Measurements from ENCODE around the gene MIP. TPM values are rescaled to one million over a fixed set of nuclear protein-coding genes. Genes with fewer than 3 reads are reported as not detected.
A peak's percentile ranks its signal among the peaks of the same experiment; 100 is the strongest.
"Not testable (repeated sequence)": the region's sequence is repeated elsewhere in the genome, so short reads cannot be mapped to it uniquely, and the experiment has no call there.

MIP gene
- not detected for total RNA-seq

- no peaks in the 10 kb centered on the region for H3K27me3 Mint-ChIP-seq
- intact Hi-C loops (cut with micrococcal nuclease) = no loop called here
- H3K4me1 Mint-ChIP-seq (ENCODE audit: low read depth) = peaks cover 5% of the 10 kb centered on the region
- no peaks in the 10 kb centered on the region for H3K36me3 Mint-ChIP-seq
- no peak within 1 kb of the TSS for H3K4me3 Mint-ChIP-seq
- no peak within 1 kb of the TSS for H3K27ac Mint-ChIP-seq
- POLR2A ChIA-PET = no interaction called here
- DNase-seq = no peak
- no peaks in the 10 kb centered on the region for H3K9me3 Mint-ChIP-seq
- CTCF ChIA-PET = interaction anchor here (0.6 to 1.1 kb wide), 2 partner anchors 10 to 71 kb away, joined by 3 to 4 read pairs; no protein-coding TSS in a partner anchor
These were observed at the start of gene MIP for GRCh38 chr12:56454557-56454956. Gene MIP, minus strand, starts transcription at chr12:56454657. Its CDS starts 44 bp downstream, at chr12:56454613.

GRCh38 chr12:56499879-56500278 lies 45.4 kb upstream of the MIP start:
- H3K27ac Mint-ChIP-seq; H3K4me1 Mint-ChIP-seq (ENCODE audit: low read depth); POLR2A ChIA-PET; DNase-seq; CTCF ChIA-PET; H3K9me3 Mint-ChIP-seq; H3K27me3 Mint-ChIP-seq; H3K4me3 Mint-ChIP-seq; H3K36me3 Mint-ChIP-seq; intact Hi-C loops (cut with micrococcal nuclease): not testable (repeated sequence)

GRCh38 chr12:56499452-56499851 lies 45.0 kb upstream of the MIP start:
- H3K4me1 Mint-ChIP-seq (ENCODE audit: low read depth); H3K4me3 Mint-ChIP-seq; POLR2A ChIA-PET; CTCF ChIA-PET; H3K27me3 Mint-ChIP-seq; H3K27ac Mint-ChIP-seq; H3K36me3 Mint-ChIP-seq; H3K9me3 Mint-ChIP-seq; intact Hi-C loops (cut with micrococcal nuclease); DNase-seq: not testable (repeated sequence)

- H3K27me3 Mint-ChIP-seq; H3K9me3 Mint-ChIP-seq; H3K4me1 Mint-ChIP-seq (ENCODE audit: low read depth); DNase-seq; POLR2A ChIA-PET; H3K27ac Mint-ChIP-seq; intact Hi-C loops (cut with micrococcal nuclease); H3K4me3 Mint-ChIP-seq; H3K36me3 Mint-ChIP-seq: not testable (repeated sequence)
- CTCF ChIA-PET = interaction anchor here (1.4 kb wide), 1 partner anchor 307 kb away, joined by 3 read pairs; no protein-coding TSS in a partner anchor
These were observed 43.9 kb upstream of the MIP start for GRCh38 chr12:56498126-56498902.

GRCh38 chr12:56496704-56497103 lies 42.2 kb upstream of the MIP start:
- CTCF ChIA-PET = interaction anchor here (0.7 to 1.4 kb wide), 3 partner anchors 14 to 121 kb away, joined by 3 to 5 read pairs (median 3); no protein-coding TSS in a partner anchor
- peak; percentile 77 for DNase-seq
- H3K27me3 Mint-ChIP-seq; POLR2A ChIA-PET; H3K36me3 Mint-ChIP-seq; H3K27ac Mint-ChIP-seq; H3K9me3 Mint-ChIP-seq; H3K4me1 Mint-ChIP-seq (ENCODE audit: low read depth); intact Hi-C loops (cut with micrococcal nuclease): not testable (repeated sequence)
- H3K4me3 Mint-ChIP-seq = peak overlapping the region; percentile 20

GRCh38 chr12:56494481-56494880 lies 40.0 kb upstream of the MIP start:
- H3K36me3 Mint-ChIP-seq; DNase-seq; POLR2A ChIA-PET; H3K4me1 Mint-ChIP-seq (ENCODE audit: low read depth); H3K27ac Mint-ChIP-seq; H3K4me3 Mint-ChIP-seq; CTCF ChIA-PET; intact Hi-C loops (cut with micrococcal nuclease); H3K9me3 Mint-ChIP-seq: not testable (repeated sequence)
- H3K27me3 Mint-ChIP-seq = peaks cover 11% of the 10 kb centered on the region

- H3K36me3 Mint-ChIP-seq; H3K4me3 Mint-ChIP-seq; H3K4me1 Mint-ChIP-seq (ENCODE audit: low read depth); H3K27ac Mint-ChIP-seq; H3K9me3 Mint-ChIP-seq; DNase-seq; CTCF ChIA-PET; intact Hi-C loops (cut with micrococcal nuclease); POLR2A ChIA-PET: not testable (repeated sequence)
- peaks cover 11% of the 10 kb centered on the region for H3K27me3 Mint-ChIP-seq
These were observed 39.6 kb upstream of the MIP start for GRCh38 chr12:56494106-56494415.

GRCh38 chr12:56493409-56494105 lies 39.1 kb upstream of the MIP start:
- H3K9me3 Mint-ChIP-seq; POLR2A ChIA-PET; DNase-seq; intact Hi-C loops (cut with micrococcal nuclease); H3K27ac Mint-ChIP-seq; H3K36me3 Mint-ChIP-seq; H3K4me1 Mint-ChIP-seq (ENCODE audit: low read depth); H3K4me3 Mint-ChIP-seq; CTCF ChIA-PET: not testable (repeated sequence)
- peaks cover 12% of the 10 kb centered on the region for H3K27me3 Mint-ChIP-seq

GRCh38 chr12:56490360-56490759 lies 35.9 kb upstream of the MIP start:
- H3K4me3 Mint-ChIP-seq = no peak overlapping the region
- peaks cover 3% of the 10 kb centered on the region for H3K9me3 Mint-ChIP-seq
- intact Hi-C loops (cut with micrococcal nuclease) = no loop called here
- peaks cover 19% of the 10 kb centered on the region for H3K4me1 Mint-ChIP-seq (ENCODE audit: low read depth)
- H3K27ac Mint-ChIP-seq = no peak overlapping the region
- ChIA-PET POLR2A (no interaction called here), CTCF (no interaction called here)
- H3K27me3 Mint-ChIP-seq = peaks cover 16% of the 10 kb centered on the region
- no peak for DNase-seq
- peaks cover 2% of the 10 kb centered on the region for H3K36me3 Mint-ChIP-seq

- CTCF ChIA-PET = interaction anchor here (1.1 to 2.1 kb wide), 2 partner anchors 14 to 24 kb away, joined by 3 to 6 read pairs; no protein-coding TSS in a partner anchor
These were observed 33.8 kb upstream of the MIP start, which contains the start of gene GLS2 for GRCh38 chr12:56488041-56488955. Gene GLS2, minus strand, starts transcription at chr12:56488161. Its CDS starts 43 bp downstream, at chr12:56488118.

GRCh38 chr12:56487448-56488040 lies 33.1 kb upstream of the MIP start:
- Mint-ChIP-seq H3K4me3 (peak overlapping the region; percentile 73), H3K27ac (no peak overlapping the region), H3K4me1 (ENCODE audit: low read depth) (peaks cover 19% of the 10 kb centered on the region), H3K27me3 (peaks cover 13% of the 10 kb centered on the region), H3K36me3 (peaks cover 2% of the 10 kb centered on the region), H3K9me3 (peaks cover 3% of the 10 kb centered on the region)
- POLR2A ChIA-PET = no interaction called here
- DNase-seq = peak; percentile 54
- intact Hi-C loops (cut with micrococcal nuclease) = loop anchor here (1.0 kb wide), 1 partner anchor 19 kb away; the partner anchor contains the start of gene SPRYD4
- CTCF ChIA-PET = interaction anchor here (2.1 kb wide), 1 partner anchor 23 kb away, joined by 6 read pairs; no protein-coding TSS in a partner anchor

More at GRCh38 chr12:56488041-56488955, 33.8 kb upstream of the MIP start, which contains the start of gene GLS2:
- Mint-ChIP-seq H3K36me3 (peaks cover 2% of the 10 kb centered on the region), H3K4me1 (ENCODE audit: low read depth) (peaks cover 19% of the 10 kb centered on the region), H3K27ac (no peak within 1 kb of the TSS), H3K4me3 (peak within 1 kb of the TSS; percentile 73), H3K27me3 (peaks cover 16% of the 10 kb centered on the region), H3K9me3 (peaks cover 3% of the 10 kb centered on the region)
- POLR2A ChIA-PET = interaction anchor here (0.6 kb wide), 1 partner anchor 200 kb away, joined by 4 read pairs; the partner anchor contains the start of gene PTGES3
- intact Hi-C loops (cut with micrococcal nuclease) = no loop called here
- peak; percentile 86 for DNase-seq

Data from activated CD4-positive, alpha-beta memory T cell treated with anti-CD3 and anti-CD28 coated beads for 36 hours (primary cell).